ENCODE data around the gene GJB2.

GJB2 gene

GRCh38 chr13:20190076-20190475, 2.7 kb downstream of the GJB2 start:
- Histone ChIP-seq H3K9ac (ENCODE audit: insufficient read length) (no peak overlapping the region), H3K27ac (no peak overlapping the region), H3K36me3 (ENCODE audit: insufficient read depth, low read length) (no peaks in the 10 kb centered on the region), H3K9me3 (ENCODE audit: low read depth, low read length) (no peaks in the 10 kb centered on the region), H3K4me3 (no peak overlapping the region)
- DNase-seq (ENCODE audit: low read depth, low spot score), result no peak
- TF ChIP-seq POLR2AphosphoS5 (IDR thresholded peaks at IDR 0.05; ENCODE audit: borderline replicate concordance, low read depth, low read length), result no peak
- TF ChIP-seq FOXP2 (optimal IDR thresholded peaks at IDR 0.05; ENCODE audit: control extremely low read depth, extremely low read length, insufficient read depth), result no peak
- TF ChIP-seq EZH2 (IDR thresholded peaks at IDR 0.05), result no peak

GRCh38 chr13:20188667-20189553, 3.8 kb downstream of the GJB2 start:
- Histone ChIP-seq H3K36me3 (ENCODE audit: insufficient read depth, low read length) (no peaks in the 10 kb centered on the region), H3K9me3 (ENCODE audit: low read depth, low read length) (no peaks in the 10 kb centered on the region), H3K27ac (no peak overlapping the region), H3K9ac (ENCODE audit: insufficient read length) (no peak overlapping the region), H3K4me3 (no peak overlapping the region)
- no peak for TF ChIP-seq POLR2AphosphoS5 (IDR thresholded peaks at IDR 0.05; ENCODE audit: borderline replicate concordance, low read depth, low read length)
- no peak for TF ChIP-seq FOXP2 (optimal IDR thresholded peaks at IDR 0.05; ENCODE audit: control extremely low read depth, extremely low read length, insufficient read depth)
- TF ChIP-seq EZH2 (IDR thresholded peaks at IDR 0.05), result no peak
- no peak for DNase-seq (ENCODE audit: low read depth, low spot score)

- no peak for DNase-seq (ENCODE audit: low read depth, low spot score)
- H3K9ac ChIP-seq (ENCODE audit: insufficient read length), result no peak overlapping the region
Measured at GRCh38 chr13:20186771-20187170, 6.0 kb downstream of the GJB2 start.

GRCh38 chr13:20185366-20186056, 7.2 kb downstream of the GJB2 start:
- Histone ChIP-seq H3K4me3 (no peak overlapping the region), H3K9ac (ENCODE audit: insufficient read length) (no peak overlapping the region), H3K36me3 (ENCODE audit: insufficient read depth, low read length) (no peaks in the 10 kb centered on the region), H3K9me3 (ENCODE audit: low read depth, low read length) (no peaks in the 10 kb centered on the region), H3K27ac (no peak overlapping the region)
- no peak for DNase-seq (ENCODE audit: low read depth, low spot score)
- TF ChIP-seq FOXP2 (optimal IDR thresholded peaks at IDR 0.05; ENCODE audit: control extremely low read depth, extremely low read length, insufficient read depth), result no peak
- TF ChIP-seq POLR2AphosphoS5 (IDR thresholded peaks at IDR 0.05; ENCODE audit: borderline replicate concordance, low read depth, low read length), result no peak
- TF ChIP-seq EZH2 (IDR thresholded peaks at IDR 0.05), result no peak

More at GRCh38 chr13:20186771-20187170, 6.0 kb downstream of the GJB2 start:
- Histone ChIP-seq H3K36me3 (ENCODE audit: insufficient read depth, low read length) (no peaks in the 10 kb centered on the region), H3K9me3 (ENCODE audit: low read depth, low read length) (no peaks in the 10 kb centered on the region), H3K4me3 (no peak overlapping the region), H3K27ac (no peak overlapping the region)
- TF ChIP-seq POLR2AphosphoS5 (IDR thresholded peaks at IDR 0.05; ENCODE audit: borderline replicate concordance, low read depth, low read length) (no peak), FOXP2 (optimal IDR thresholded peaks at IDR 0.05; ENCODE audit: control extremely low read depth, extremely low read length, insufficient read depth) (no peak), EZH2 (IDR thresholded peaks at IDR 0.05) (no peak)

GRCh38 chr13:20182231-20182846, 10.4 kb downstream of the GJB2 start:
- TF ChIP-seq FOXP2 (optimal IDR thresholded peaks at IDR 0.05; ENCODE audit: control extremely low read depth, extremely low read length, insufficient read depth) (no peak), EZH2 (IDR thresholded peaks at IDR 0.05) (no peak), POLR2AphosphoS5 (IDR thresholded peaks at IDR 0.05; ENCODE audit: borderline replicate concordance, low read depth, low read length) (no peak)
- peak; percentile 70 for DNase-seq (ENCODE audit: low read depth, low spot score)
- Histone ChIP-seq H3K9ac (ENCODE audit: insufficient read length) (no peak overlapping the region), H3K36me3 (ENCODE audit: insufficient read depth, low read length) (no peaks in the 10 kb centered on the region), H3K27ac (no peak overlapping the region), H3K4me3 (0 out of 2 replicates have a peak overlapping the region, but pooled peaks have one; percentile 28), H3K9me3 (ENCODE audit: low read depth, low read length) (no peaks in the 10 kb centered on the region)

- no peak for DNase-seq (ENCODE audit: low read depth, low spot score)
- no peak for TF ChIP-seq FOXP2 (optimal IDR thresholded peaks at IDR 0.05; ENCODE audit: control extremely low read depth, extremely low read length, insufficient read depth)
Measured at GRCh38 chr13:20181188-20181587, 11.6 kb downstream of the GJB2 start.

GRCh38 chr13:20178156-20178555, 14.6 kb downstream of the GJB2 start:
- Histone ChIP-seq H3K4me3 (no peak overlapping the region), H3K36me3 (ENCODE audit: insufficient read depth, low read length) (no peaks in the 10 kb centered on the region), H3K9me3 (ENCODE audit: low read depth, low read length) (no peaks in the 10 kb centered on the region), H3K27ac (no peak overlapping the region), H3K9ac (ENCODE audit: insufficient read length) (no peak overlapping the region)
- DNase-seq (ENCODE audit: low read depth, low spot score), result no peak
- TF ChIP-seq FOXP2 (optimal IDR thresholded peaks at IDR 0.05; ENCODE audit: control extremely low read depth, extremely low read length, insufficient read depth) (no peak), POLR2AphosphoS5 (IDR thresholded peaks at IDR 0.05; ENCODE audit: borderline replicate concordance, low read depth, low read length) (no peak), EZH2 (IDR thresholded peaks at IDR 0.05) (no peak)

More at GRCh38 chr13:20181188-20181587, 11.6 kb downstream of the GJB2 start:
- Histone ChIP-seq H3K4me3 (peak overlapping the region; percentile 22; the same call in 1 of the 2 replicates), H3K9me3 (ENCODE audit: low read depth, low read length) (no peaks in the 10 kb centered on the region), H3K27ac (no peak overlapping the region), H3K9ac (ENCODE audit: insufficient read length) (no peak overlapping the region), H3K36me3 (ENCODE audit: insufficient read depth, low read length) (no peaks in the 10 kb centered on the region)

Data from SK-N-MC (cell line).